Suprapubic skin (tissue), 4 donors: ENCODE measurements around the gene ETS1.

Experiments
- CTCF ChIP-seq, 2 donors: fragments of 200-600 bp in 1 of 2; fragments of 450-650 bp in 1 of 2; sonication (generic) in 1 of 2; IDR thresholded peaks; one replicate each; pipeline ENCODE4 v1.5.1; 2016 to 2019; ENCODE audit warnings: antibody characterized with exemption in 2 of 2, mild to moderate bottlenecking in 1 of 2, moderate library complexity in 1 of 2
- POLR2A ChIP-seq, 2 donors: fragments of 450-650 bp; IDR thresholded peaks; one replicate each; pipeline ENCODE4 v1.6.1; 2017; ENCODE audit warnings: antibody characterized with exemption in 2 of 2, mild to moderate bottlenecking in 2 of 2, moderate library complexity in 2 of 2
- POLR2AphosphoS5 ChIP-seq, 3 donors: sonication (generic); formaldehyde crosslinking; IDR thresholded peaks; one replicate each; pipeline ENCODE4 v1.6.1; 2017; ENCODE audit warnings: antibody characterized with exemption in 3 of 3

DNA sequence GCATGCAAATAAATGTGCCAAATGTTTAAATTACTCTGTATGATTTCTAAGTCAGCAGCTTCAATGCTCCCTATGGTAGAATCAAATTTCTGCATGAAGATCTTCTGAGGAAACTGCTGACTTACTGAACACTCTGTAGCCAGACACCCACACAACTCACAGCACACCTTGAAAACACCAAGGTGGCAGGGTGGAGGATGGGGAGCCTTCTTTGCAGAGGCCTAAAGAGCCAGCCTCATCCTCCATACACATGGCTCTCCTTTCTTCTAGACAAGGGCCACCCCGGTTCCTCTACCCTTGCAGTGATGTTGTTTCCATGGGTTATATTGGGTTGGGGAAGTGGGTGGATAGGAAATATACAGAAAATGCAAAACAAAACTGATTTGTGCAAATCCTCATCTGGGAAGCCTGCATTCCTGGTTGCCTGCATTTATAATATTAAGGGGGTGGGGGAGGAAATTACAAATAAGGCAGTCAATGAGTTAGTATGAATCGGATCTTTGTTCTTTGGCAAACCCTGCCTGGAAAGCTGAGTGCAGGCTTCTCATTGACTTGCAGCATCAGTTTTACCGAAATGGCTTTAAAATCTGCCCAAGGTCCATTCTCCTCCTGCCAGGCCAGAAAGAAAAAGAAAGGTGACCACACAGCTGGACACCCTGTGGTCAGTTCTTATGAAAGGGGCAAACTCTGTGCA lies 15.8 kb upstream of the ETS1 start:
- no peak for TF ChIP-seq POLR2AphosphoS5 (IDR thresholded peaks at IDR 0.05)
- no peak for TF ChIP-seq POLR2A (IDR thresholded peaks at IDR 0.05)
- no peak for TF ChIP-seq CTCF (IDR thresholded peaks at IDR 0.05)
